GM23248 (cell line): ENCODE data around the gene RBBP8NL.

Experiments used
- EZH2 ChIP-seq: fragments of 200-600 bp; sonication (generic); IDR thresholded peaks from 2 replicates; pipeline ENCODE4 v1.6.1; 2018; ENCODE audit warnings: antibody characterized with exemption, mild to moderate bottlenecking; ENCODE audit not compliant: insufficient read depth, poor library complexity, severe bottlenecking
- EZH2phosphoT487 ChIP-seq: fragments of 200-600 bp; sonication (generic); IDR thresholded peaks from 2 replicates; pipeline ENCODE4 v1.6.1; 2018; ENCODE audit warnings: antibody characterized with exemption, moderate library complexity, mild to moderate bottlenecking, low read depth; ENCODE audit not compliant: insufficient read depth

GRCh38 chr20:62394248-62395245, 32.8 kb downstream of the RBBP8NL start:
- TF ChIP-seq EZH2phosphoT487 (no peak), EZH2 (no peak)
